Naive thymus-derived CD4-positive, alpha-beta T cell (primary cell): Measurements from ENCODE around the gene SVBP. TPM values are rescaled to one million over a fixed set of nuclear protein-coding genes. Genes with fewer than 3 reads are reported as not detected.

Experiments
- ATAC-seq: fragments of 150-1000 bp; cut with Tn5 transposase; 2 replicates; pipeline ENCODE4 v1.10.0; 2021; ENCODE audit warnings: mild to moderate bottlenecking, moderate library complexity
- CTCF ChIA-PET: fragments of 350-600 bp; sonication (Branson Sonifier 250); formaldehyde crosslinking; loops from one replicate; lab custom pipeline; 2021; ENCODE audit warnings: antibody characterized with exemption; lab: Charles Lee
- POLR2A ChIA-PET: fragments of 350-600 bp; sonication (Branson Sonifier 250); formaldehyde crosslinking; loops from one replicate; lab custom pipeline; 2021; ENCODE audit warnings: antibody characterized with exemption, inconsistent platforms; lab: Charles Lee
- DNase-seq, 9 donors: peaks; one replicate each; pipeline versions ENCODE4 v3.0.0 to v3.0.0-alpha.2; 2020 to 2022; ENCODE audit warnings: mixed read lengths in 1 of 9
- H3K27ac ChIP-seq: one replicate; pipeline ENCODE4 v1.7.0; 2013; ENCODE audit warnings: mild to moderate bottlenecking, low read depth, low read length, moderate library complexity
- H3K27me3 ChIP-seq, 2 donors: one replicate each; pipeline ENCODE4 v1.7.0; 2013; ENCODE audit warnings: low read length in 2 of 2, mild to moderate bottlenecking in 2 of 2, moderate library complexity in 2 of 2; ENCODE audit not compliant: control insufficient read depth in 2 of 2, insufficient read depth in 2 of 2
- H3K36me3 ChIP-seq, 3 experiments: 1 replicate in 2 of 3; 2 replicates in 1 of 3; pipeline ENCODE4 v1.7.0; 2013; ENCODE audit warnings: low read length in 3 of 3, mild to moderate bottlenecking in 3 of 3, moderate library complexity in 1 of 3; ENCODE audit not compliant: insufficient read depth in 3 of 3, control insufficient read depth in 2 of 3
- H3K4me1 ChIP-seq, 2 donors: one replicate each; pipeline ENCODE4 v1.7.0; 2013; ENCODE audit warnings: low read length in 2 of 2, mild to moderate bottlenecking in 2 of 2, moderate library complexity in 1 of 2; ENCODE audit not compliant: control insufficient read depth in 2 of 2, insufficient read depth in 2 of 2
- H3K4me3 ChIP-seq: 2 replicates; pipeline ENCODE4 v1.7.0; 2013; ENCODE audit warnings: mild to moderate bottlenecking, low read length
- H3K9me3 ChIP-seq, 3 experiments: 1 replicate in 2 of 3; 2 replicates in 1 of 3; pipeline ENCODE4 v1.7.0; 2013; ENCODE audit warnings: low read length in 3 of 3; ENCODE audit not compliant: control insufficient read depth in 2 of 3
- H3K27ac Mint-ChIP-seq, 9 donors: one replicate each; pipeline ENCODE4 v1.8.0; 2020 to 2022; ENCODE audit warnings: mixed read lengths in 9 of 9, mild to moderate bottlenecking in 8 of 9, moderate library complexity in 5 of 9, inconsistent platforms in 2 of 9
- H3K27me3 Mint-ChIP-seq, 5 donors: one replicate each; pipeline ENCODE4 v1.8.0; 2021 to 2022; ENCODE audit warnings: mixed read lengths in 5 of 5, mild to moderate bottlenecking in 1 of 5
- H3K36me3 Mint-ChIP-seq, 5 donors: one replicate each; pipeline ENCODE4 v1.8.0; 2020 to 2022; ENCODE audit warnings: mixed read lengths in 5 of 5, mild to moderate bottlenecking in 3 of 5, inconsistent platforms in 1 of 5
- H3K4me1 Mint-ChIP-seq, 7 donors: one replicate each; pipeline ENCODE4 v1.8.0; 2020 to 2022; ENCODE audit warnings: mixed read lengths in 7 of 7, mild to moderate bottlenecking in 3 of 7, inconsistent platforms in 1 of 7
- H3K4me3 Mint-ChIP-seq, 10 donors: one replicate each; pipeline ENCODE4 v1.8.0; 2020 to 2022; ENCODE audit warnings: mild to moderate bottlenecking in 10 of 10, mixed read lengths in 10 of 10, moderate library complexity in 6 of 10, inconsistent platforms in 2 of 10
- H3K9me3 Mint-ChIP-seq, 11 donors: one replicate each; pipeline ENCODE4 v1.8.0; 2020 to 2022; ENCODE audit warnings: mixed read lengths in 11 of 11, mild to moderate bottlenecking in 4 of 11, inconsistent platforms in 1 of 11, moderate library complexity in 1 of 11
- intact Hi-C, 2 donors: fragments of 100-400 bp; cut with micrococcal nuclease; formaldehyde crosslinking; loops; one replicate each; pipeline ENCODE4 v1.15.1; 2023
- polyA plus RNA-seq, 2 donors: library from polyadenylated mRNA; unstranded; fragments of 300-500 nt; fragmentation: Illumina TruSeq; gene quantifications; one replicate each; pipeline ENCODE4 v1.2.3, GENCODE V29; 2021
- total RNA-seq, 6 experiments: library from RNA in 5 of 6; stranded (reverse) in 5 of 6; gene quantifications; 1 replicate in 5 of 6; 2 replicates in 1 of 6; pipeline ENCODE4 v1.2.3 and lab custom pipeline; 2021 to 2026

The SVBP gene
- total and polyA plus RNA-seq, 7 experiments from 2014 or later: 12.7 to 47.2 (median 19.7) TPM

GRCh38 chr1:42766741-42767509 lies 50.3 kb downstream of the SVBP start, which contains the start of the genes C1orf50 and P3H1:
C1orf50 (plus strand) TSS chr1:42767249; CDS start chr1:42767312, 63 bp downstream.
P3H1 (minus strand) TSS chr1:42767028; CDS start chr1:42766971, 57 bp downstream.
- peaks cover 25 to 35% of the 10 kb centered on the region in 2 donors for H3K4me1 ChIP-seq

DNA sequence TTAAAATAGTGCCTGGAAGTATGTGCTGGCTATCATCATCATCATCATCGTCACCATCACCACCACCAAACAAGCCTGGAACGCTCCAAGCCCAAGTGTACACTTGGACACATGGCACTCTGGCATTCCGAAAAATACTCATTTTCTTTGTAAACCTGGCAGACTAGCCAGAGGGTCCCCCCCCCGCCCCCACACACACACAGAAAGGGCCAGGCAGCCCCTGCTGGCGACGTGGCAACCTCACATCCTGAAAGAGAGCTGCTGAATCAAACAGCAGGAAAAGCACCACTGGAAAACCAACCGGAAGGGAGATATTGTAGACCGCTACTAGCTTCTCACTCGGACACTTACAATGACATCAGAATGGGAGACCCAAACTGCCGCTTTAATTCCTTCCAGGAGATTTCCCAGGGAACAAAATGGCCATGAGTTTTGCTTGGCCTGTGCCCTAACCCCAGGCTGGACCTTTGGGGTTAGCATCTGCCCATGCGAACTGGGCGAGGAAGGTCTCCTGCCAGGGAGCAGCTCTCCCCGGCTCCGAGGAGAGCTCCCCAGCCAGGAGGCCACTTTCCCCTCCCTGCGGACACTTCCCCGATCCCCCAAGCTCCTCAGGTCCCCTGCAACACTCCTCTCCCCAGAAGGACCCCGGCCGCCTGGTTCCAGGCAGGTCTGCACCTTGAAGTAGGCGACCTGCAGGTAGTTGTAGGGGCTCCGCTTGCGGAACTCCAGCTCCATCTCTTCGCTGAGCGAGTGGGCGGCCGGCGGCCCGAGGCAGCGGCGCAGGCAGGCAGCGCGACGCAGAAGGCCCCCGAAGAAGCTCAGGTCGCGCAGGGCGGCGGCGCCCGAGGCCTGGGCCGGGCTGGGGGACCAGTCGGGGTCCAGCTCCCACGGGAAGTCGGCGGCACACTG lies 51.1 kb downstream of the SVBP start:
- POLR2A ChIA-PET: interaction anchor here (0.6 to 4.5 kb wide), 26 partner anchors 9 to 862 kb away, joined by 3 to 50 read pairs (median 4); partner anchors contain the start of genes CCDC30, ERMAP, PPCS and PPIH
- Histone ChIP-seq H3K36me3 (peaks cover 0 to 5% (median 4%) of the 10 kb centered on the region in 3 experiments), H3K4me3 (peak overlapping the region; percentile 91), H3K9me3 (no peaks in the 10 kb centered on the region), H3K27ac (peak overlapping the region; percentile 77), H3K4me1 (peaks cover 24 to 35% of the 10 kb centered on the region in 2 donors), H3K27me3 (no peaks in the 10 kb centered on the region)
- H3K4me1 Mint-ChIP-seq: peaks cover 18 to 45% (median 30%) of the 10 kb centered on the region in 7 donors
- intact Hi-C loops: loop anchor here in 1 of 2 donors (2.0 kb wide), 2 partner anchors 159 to 431 kb away; partner anchors contain the start of gene FOXJ3
- CTCF ChIA-PET: interaction anchor here (0.7 to 2.4 kb wide), 7 partner anchors 9 to 309 kb away, joined by 3 to 9 read pairs (median 3); no protein-coding TSS in a partner anchor
- peak; percentile 0 for ATAC-seq
- no peaks in the 10 kb centered on the region for H3K9me3 Mint-ChIP-seq
- DNase-seq: peak in 6 of 9 donors; percentile 10 to 71 (median 22)
- H3K4me3 Mint-ChIP-seq: no peak overlapping the region
- H3K36me3 Mint-ChIP-seq: peaks cover 0 to 13% (median 0%) of the 10 kb centered on the region in 5 donors
- H3K27me3 Mint-ChIP-seq: no peaks in the 10 kb centered on the region
- peak overlapping the region in 2 of 9 donors; percentile 14 to 92 for H3K27ac Mint-ChIP-seq

More at GRCh38 chr1:42766741-42767509, 50.3 kb downstream of the SVBP start, which contains the start of the genes C1orf50 and P3H1:
- peak; percentile 98 to 100 (median 100) for DNase-seq
- Histone ChIP-seq H3K4me3 (peak within 1 kb of the TSS; percentile 91), H3K9me3 (no peaks in the 10 kb centered on the region), H3K36me3 (peaks cover 0 to 5% (median 0%) of the 10 kb centered on the region in 3 experiments), H3K27ac (peak within 1 kb of the TSS; percentile 84), H3K27me3 (no peaks in the 10 kb centered on the region)
- Mint-ChIP-seq H3K36me3 (peaks cover 0 to 13% (median 0%) of the 10 kb centered on the region in 5 donors), H3K9me3 (no peaks in the 10 kb centered on the region), H3K27ac (peak within 1 kb of the TSS in 8 of 9 donors; percentile 70 to 96 (median 92)), H3K4me1 (peaks cover 20 to 50% (median 32%) of the 10 kb centered on the region in 7 donors), H3K27me3 (no peaks in the 10 kb centered on the region), H3K4me3 (peak within 1 kb of the TSS in 1 of 10 donors; percentile 92)
- ChIA-PET POLR2A (interaction anchor here (0.6 to 4.5 kb wide), 21 partner anchors 9 to 863 kb away, joined by 3 to 50 read pairs (median 7); partner anchors contain the start of genes CCDC30, ERMAP, PPCS and PPIH), CTCF (interaction anchor here (0.6 to 2.4 kb wide), 8 partner anchors 9 to 308 kb away, joined by 3 to 9 read pairs (median 4); no protein-coding TSS in a partner anchor)
- intact Hi-C loops: loop anchor here (1.0 to 2.0 kb wide), 15 partner anchors 18 to 1207 kb away; partner anchors contain the start of genes CFAP57 (in 2 of the 2), EBNA1BP2 (in 2 of the 2), FOXJ3 (in 2 of the 2) and PPCS (in 2 of the 2)
- peak; percentile 96 for ATAC-seq

DNA sequence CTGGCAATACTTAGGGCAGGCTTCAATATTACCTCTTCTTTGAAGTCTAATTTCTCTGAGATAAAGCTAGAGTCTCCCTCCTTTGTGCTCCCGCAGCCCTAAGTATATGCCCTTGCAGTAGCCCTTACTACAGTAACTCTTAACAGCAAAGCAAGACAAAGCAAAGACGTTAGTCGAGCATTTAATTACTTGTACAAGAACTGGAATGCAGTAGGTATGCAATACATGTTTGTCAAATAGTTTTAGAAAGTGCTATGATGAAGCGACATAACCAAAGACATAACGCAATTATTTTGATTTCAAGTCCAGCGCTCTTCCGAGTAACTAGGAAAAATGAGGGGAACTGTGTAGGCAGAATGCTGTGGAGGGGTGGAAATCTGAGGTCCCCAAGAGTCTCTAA lies 51.9 kb downstream of the SVBP start:
- no peaks in the 10 kb centered on the region for H3K9me3 ChIP-seq
- peak overlapping the region; percentile 91 for H3K4me3 ChIP-seq
- Mint-ChIP-seq H3K27ac (no peak overlapping the region), H3K4me1 (peaks cover 10 to 37% (median 23%) of the 10 kb centered on the region in 7 donors), H3K4me3 (no peak overlapping the region), H3K9me3 (no peaks in the 10 kb centered on the region), H3K36me3 (peaks cover 0 to 7% (median 0%) of the 10 kb centered on the region in 5 donors), H3K27me3 (no peaks in the 10 kb centered on the region)
- H3K36me3 ChIP-seq: peaks cover 0 to 5% (median 4%) of the 10 kb centered on the region in 3 experiments
- DNase-seq (no peak), ATAC-seq (no peak)
- no peak overlapping the region for H3K27ac ChIP-seq
- CTCF ChIA-PET: interaction anchor here (1.2 to 1.5 kb wide), 2 partner anchors 18 to 159 kb away, joined by 3 read pairs; no protein-coding TSS in a partner anchor
- H3K4me1 ChIP-seq: peaks cover 24 to 30% of the 10 kb centered on the region in 2 donors
- POLR2A ChIA-PET: interaction anchor here (0.7 to 4.5 kb wide), 5 partner anchors 51 to 308 kb away, joined by 3 to 50 read pairs (median 37); partner anchors contain the start of genes CCDC30, ERMAP, SVBP and YBX1
- intact Hi-C loops: no loop called here
- no peaks in the 10 kb centered on the region for H3K27me3 ChIP-seq

- no peaks in the 10 kb centered on the region for H3K9me3 Mint-ChIP-seq
- peak overlapping the region in 2 of 9 donors; percentile 17 to 23 for H3K27ac Mint-ChIP-seq
- Histone ChIP-seq H3K36me3 (peaks cover 7 to 24% (median 11%) of the 10 kb centered on the region in 3 experiments), H3K27me3 (no peaks in the 10 kb centered on the region), H3K4me1 (peaks cover 12 to 13% of the 10 kb centered on the region in 2 donors), H3K9me3 (no peaks in the 10 kb centered on the region), H3K27ac (no peak overlapping the region), H3K4me3 (no peak overlapping the region)
- CTCF ChIA-PET: interaction anchor here (0.8 kb wide), 1 partner anchor 18 kb away, joined by 3 read pairs; no protein-coding TSS in a partner anchor
- POLR2A ChIA-PET: interaction anchor here (0.6 to 0.9 kb wide), 5 partner anchors 65 to 928 kb away, joined by 3 to 8 read pairs (median 3); partner anchors contain the start of gene ZNF691
- no peak overlapping the region for H3K4me3 Mint-ChIP-seq
- DNase-seq (no peak), ATAC-seq (no peak)
- no peaks in the 10 kb centered on the region for H3K27me3 Mint-ChIP-seq
- intact Hi-C loops: no loop called here
- H3K36me3 Mint-ChIP-seq: peaks cover 0 to 12% (median 5%) of the 10 kb centered on the region in 5 donors
- H3K4me1 Mint-ChIP-seq: peaks cover under 1 to 10% (median 7%) of the 10 kb centered on the region in 7 donors
Observed at GRCh38 chr1:42762269-42762668, 54.9 kb downstream of the SVBP start.

DNA sequence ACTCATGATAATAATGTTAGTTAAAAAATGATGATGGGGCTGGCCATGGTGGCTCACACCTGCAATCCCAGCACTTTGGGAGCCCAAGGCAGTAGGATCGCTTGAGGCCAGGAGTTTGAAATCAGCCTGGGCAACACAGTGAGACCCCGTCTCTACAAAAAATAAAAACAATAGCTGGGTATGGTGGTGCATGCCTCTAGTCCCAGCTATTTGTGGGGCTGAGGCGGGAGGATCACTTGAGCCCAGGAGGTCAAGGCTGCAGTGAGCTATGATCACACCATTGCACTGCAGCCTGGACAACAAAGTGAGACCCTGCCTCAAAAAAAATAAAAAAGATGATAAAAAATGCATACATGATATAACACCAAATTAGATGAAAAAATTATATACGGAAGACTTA lies 55.6 kb downstream of the SVBP start:
- POLR2A ChIA-PET: no interaction called here
- no peak overlapping the region for H3K4me3 Mint-ChIP-seq
- no peak overlapping the region for H3K27ac Mint-ChIP-seq
- DNase-seq: no peak
- no peaks in the 10 kb centered on the region for H3K9me3 Mint-ChIP-seq
- Histone ChIP-seq H3K4me1 (peaks cover 12 to 13% of the 10 kb centered on the region in 2 donors), H3K27me3 (no peaks in the 10 kb centered on the region), H3K4me3 (no peak overlapping the region), H3K36me3 (peaks cover 7 to 30% (median 11%) of the 10 kb centered on the region in 3 experiments), H3K27ac (no peak overlapping the region), H3K9me3 (no peaks in the 10 kb centered on the region)
- CTCF ChIA-PET: no interaction called here
- peaks cover 3 to 19% (median 10%) of the 10 kb centered on the region in 5 donors for H3K36me3 Mint-ChIP-seq
- intact Hi-C loops: no loop called here
- H3K4me1 Mint-ChIP-seq: peaks cover 6 to 13% (median 8%) of the 10 kb centered on the region in 7 donors
- no peaks in the 10 kb centered on the region for H3K27me3 Mint-ChIP-seq
- no peak for ATAC-seq
